Measurements from ENCODE around the gene EIF4E.
"Not testable (repeated sequence)": the region's sequence is repeated elsewhere in the genome, so short reads cannot be mapped to it uniquely, and the experiment has no call there.

Gene EIF4E, protein sequence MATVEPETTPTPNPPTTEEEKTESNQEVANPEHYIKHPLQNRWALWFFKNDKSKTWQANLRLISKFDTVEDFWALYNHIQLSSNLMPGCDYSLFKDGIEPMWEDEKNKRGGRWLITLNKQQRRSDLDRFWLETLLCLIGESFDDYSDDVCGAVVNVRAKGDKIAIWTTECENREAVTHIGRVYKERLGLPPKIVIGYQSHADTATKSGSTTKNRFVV

DNA sequence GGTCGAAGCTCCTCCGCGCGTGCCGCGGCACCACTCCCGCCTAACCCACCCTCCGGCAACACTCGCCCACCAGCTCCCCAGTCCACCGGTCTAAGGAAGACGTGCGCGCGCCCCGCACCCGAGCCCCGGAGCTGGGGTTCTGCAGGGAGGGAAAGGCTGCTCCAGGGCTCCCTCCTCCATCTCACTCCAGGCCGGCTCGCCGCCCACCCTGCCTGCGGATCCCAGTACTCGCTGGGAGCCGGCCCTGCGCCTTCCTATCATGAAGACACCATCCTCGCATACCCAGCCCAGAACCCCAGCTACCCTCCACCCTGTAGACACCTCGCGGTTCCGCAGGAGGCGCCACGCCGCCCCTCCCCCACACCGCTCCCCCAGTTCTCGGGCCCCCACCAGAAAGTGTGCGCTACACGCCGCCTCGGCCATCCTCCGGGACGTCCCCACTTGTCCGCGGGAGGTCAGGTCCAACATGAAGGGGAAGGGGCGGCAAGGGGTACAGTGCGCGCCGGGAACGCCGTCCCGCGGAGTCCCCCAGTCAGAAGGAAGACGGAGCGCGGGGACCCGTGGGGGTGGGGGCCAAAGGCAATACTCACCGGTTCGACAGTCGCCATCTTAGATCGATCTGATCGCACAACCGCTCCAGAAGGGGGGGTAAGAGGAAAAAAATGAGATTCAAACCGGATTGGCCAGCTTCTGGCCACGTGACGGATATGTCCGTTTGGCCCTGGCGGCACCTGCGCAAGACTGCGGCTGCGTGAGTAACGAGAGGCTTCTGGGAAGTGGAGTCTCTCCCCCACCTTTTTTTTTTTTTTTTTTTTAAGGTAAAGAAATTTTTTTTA is at the start of gene EIF4E:
EIF4E (minus strand) TSS at position 629 of the 836 bp plus-strand sequence; CDS start at position 608, 21 bp downstream.
- DNase-seq (ENCODE audit: low read depth in 2 of 2): peak; percentile 89 to 96

DNA sequence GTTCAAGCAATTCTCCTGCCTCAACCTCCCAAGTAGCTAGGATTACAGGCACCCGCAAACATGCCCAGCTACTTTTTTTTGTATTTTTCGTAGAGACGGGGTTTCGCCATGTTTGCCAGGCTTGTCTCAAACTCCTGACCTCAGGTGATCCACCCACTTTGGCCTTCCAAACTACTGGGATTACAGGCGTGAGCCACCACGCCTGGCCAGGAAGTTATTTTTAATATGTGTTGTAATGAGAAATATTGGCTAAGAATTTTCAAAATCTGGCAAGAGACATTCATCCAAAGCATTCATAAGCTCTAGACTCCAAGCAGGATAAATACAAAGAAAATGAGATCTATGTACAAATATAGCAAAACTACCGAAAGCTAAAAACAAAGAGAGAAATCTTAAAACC is 48.6 kb upstream of the EIF4E start:
- DNase-seq (ENCODE audit: low read depth in 2 of 2): no peak

DNA sequence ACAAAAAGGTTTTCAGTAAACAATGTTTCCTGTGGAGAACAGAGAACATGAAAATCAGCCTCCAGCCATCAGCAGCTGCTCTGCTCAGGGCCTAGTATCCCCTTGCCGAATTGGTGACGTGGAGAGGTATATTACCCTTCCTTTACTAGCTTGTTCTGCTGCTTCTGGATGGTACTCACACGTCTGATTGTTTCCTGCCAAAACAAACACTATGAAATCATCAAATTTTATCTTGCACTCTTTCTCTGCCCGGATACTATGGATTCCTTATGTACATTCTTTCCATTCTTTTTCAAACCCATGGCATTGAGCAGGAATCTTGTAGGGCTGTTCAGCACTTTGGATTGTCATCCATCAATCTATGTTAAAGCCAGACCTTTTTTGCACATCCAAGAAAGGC is 47.8 kb upstream of the EIF4E start:
- DNase-seq (ENCODE audit: low read depth in 2 of 2): no peak

DNA sequence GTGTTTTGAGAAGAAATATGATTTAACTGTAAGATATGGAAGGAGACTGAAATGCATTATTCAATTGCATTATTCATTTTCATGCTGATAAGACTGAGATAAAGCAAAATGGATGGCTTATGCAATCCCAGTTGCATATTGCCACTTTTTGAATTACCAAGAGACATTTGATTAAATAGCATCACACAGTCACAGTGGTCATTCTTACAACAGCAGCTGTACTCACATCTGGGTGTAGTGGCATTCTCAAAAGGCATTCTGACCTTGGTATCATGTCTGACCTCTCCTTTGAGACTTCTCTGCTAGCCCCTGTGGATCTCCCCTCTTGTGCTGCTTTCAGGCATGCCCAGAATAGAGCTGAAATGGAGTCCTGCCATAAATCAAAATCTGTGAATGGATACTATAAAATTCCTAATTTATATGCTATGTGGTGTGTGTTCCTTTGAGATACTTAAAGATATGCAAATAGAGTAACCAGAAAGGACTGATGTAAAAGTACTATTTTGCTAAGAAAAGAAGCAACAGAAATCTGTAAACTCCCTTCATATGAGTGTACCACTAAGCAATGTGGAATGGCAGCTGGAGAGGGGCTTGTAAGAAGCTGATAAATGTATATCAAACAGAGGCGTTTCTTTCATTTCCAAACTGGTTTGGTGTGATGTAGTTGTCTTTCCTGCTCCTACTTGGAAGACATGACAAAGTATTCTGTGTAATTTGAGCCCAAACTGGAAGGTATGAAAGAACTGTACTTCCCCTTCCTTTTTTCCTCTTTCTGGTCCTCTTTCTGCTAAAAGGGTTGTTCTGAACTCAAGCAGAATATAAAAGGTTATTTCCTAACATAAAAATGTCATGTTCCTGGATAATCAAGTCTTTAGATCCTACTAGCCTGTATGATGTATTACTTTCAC is 41.2 kb upstream of the EIF4E start:
- DNase-seq (ENCODE audit: low read depth in 2 of 2): no peak

DNA sequence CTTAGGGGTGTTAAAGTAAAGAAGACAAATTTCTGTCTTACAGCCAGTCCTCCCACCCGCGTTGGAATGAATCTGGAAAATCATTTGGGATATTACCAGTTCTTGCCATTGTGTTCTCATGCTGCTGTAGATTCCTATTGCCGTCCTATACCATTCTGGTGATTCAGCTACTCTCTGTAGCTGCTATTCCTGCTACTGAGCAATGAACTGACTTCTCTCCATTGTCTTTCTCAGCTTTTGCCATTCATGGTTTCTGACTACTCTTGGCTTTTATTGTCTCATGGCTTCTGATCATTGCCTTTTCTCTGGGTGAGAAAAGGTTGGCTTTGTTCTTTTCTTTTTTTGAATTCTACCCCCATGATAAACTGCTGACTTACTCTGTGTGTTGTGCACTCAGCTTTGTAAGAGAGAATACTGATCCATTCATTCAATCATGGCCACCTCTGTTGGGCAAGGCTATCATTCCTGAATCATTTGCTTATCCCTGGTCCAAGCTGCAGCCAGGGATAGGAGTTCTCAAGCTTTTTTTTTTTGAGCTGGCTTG is 38.9 kb upstream of the EIF4E start:
- DNase-seq (ENCODE audit: low read depth in 2 of 2): no peak

DNA sequence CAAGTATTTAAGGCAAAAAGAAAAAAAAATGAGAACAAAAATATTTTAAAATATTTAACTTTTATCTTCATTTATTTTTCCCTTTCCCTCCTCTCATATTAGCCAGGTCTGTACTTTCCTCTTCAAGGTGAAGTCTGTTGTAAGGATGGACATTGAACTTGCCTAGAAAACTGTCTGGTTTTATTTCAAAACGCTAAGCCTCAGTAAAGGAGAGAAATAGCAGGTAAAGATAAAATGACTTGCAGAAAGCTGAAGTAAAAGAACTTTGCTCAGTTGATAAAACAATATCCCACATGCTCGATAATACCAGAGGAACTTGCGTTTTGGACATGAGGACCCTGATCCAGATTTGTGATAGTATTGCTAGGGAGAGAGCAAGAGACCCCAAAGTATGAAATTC is 38.0 kb upstream of the EIF4E start:
- no peak for DNase-seq (ENCODE audit: low read depth in 2 of 2)

DNA sequence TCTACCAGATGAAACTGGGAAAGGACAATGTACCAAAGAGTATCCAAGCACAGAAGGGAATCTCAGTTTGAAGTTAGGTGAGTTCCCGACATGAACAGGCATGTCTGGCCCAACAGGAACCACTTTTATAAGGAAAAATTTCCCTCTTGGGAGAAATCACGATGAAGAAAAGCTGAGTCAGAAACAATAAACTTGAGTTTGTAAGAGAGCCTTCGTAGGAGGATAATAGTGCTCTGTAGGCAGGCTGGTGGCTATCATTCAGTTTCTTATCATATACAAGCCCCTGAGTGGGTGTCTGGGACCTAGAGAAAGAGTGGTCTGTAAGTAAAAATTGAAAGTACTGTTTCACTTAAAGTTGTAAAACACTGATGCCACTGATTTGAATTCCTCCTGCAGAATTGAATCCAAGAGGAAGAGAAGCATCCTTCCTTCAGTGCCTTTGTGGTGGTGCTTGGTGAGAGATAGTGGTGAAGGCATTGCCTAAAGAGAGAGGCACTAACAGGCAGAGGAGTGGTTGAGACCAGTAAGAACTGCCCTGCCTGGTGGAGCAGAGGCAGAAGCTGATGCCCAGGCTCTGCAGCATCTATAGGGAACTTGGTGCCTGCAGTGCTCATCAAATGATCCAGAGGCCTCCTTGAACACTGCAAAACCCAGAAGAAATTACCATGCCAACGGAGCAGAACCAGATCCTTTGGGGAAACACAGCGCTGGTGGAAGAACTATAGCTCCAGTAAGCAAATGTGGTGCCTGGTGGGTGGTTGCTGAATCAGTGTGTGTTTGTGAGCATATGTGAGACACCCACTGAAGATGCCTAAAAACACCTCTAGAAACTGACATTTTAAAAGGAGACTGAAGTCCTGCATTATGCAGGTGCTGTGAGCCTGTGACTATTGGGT is 34.9 kb upstream of the EIF4E start:
- no peak for DNase-seq (ENCODE audit: low read depth in 2 of 2)

DNA sequence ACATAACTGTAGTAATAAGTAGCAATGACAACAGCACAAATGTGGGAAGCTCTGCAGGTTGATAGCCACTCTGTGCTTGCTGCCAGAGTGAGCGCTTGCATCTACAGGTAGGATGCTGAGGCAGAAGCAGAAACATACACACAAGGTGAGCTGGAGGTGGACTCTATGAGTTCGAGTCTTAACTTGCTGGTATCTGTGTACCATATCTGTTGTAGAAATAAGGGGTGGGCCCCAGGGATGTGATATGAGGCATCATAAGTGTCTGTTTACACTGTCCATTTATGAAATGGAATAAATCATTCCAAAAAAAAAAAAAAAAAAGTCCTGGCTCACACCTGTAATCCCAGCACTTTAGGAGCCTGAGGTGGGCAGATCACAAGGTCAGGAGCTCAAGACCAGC is 32.8 kb upstream of the EIF4E start:
- no peak for DNase-seq (ENCODE audit: low read depth in 2 of 2)

DNA sequence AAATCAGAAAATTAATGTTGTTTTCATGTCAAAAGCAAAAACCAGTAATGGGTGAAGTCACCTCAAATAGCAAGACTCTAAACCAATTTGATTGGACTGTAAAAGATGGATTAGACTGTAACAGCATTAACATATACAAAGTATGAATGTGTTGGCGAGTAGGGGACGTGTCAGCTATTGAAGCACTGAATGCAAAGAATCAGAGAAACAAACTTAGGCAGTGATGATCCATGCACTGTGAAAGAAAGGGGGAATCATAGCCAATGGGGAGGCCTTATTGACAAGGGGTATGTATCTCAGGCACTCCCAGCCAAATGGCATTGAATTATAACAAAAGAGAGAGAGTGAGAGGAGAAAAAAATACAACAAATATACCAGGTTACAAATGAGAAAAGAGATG is 30.5 kb upstream of the EIF4E start:
- no peak for DNase-seq (ENCODE audit: low read depth in 2 of 2)

DNA sequence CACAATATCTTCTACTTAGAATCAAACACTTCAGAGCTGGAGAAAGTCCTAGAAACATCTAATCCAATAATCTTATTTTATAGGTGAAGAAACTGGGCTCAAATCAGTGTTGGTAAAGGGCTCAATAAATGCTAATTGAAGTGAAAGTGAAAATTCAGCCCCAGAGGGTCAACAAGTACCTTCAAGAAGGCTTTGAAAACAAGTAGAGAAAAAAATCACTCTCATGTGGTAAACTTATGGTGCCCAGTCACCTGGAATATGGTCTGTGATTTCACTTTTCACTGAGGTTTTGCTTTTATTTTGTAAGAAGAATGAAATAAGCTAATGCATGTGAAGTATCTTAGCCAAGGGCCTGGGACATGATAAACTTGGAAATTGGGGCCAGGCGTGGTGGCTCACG is 29.1 kb upstream of the EIF4E start:
- no peak for DNase-seq (ENCODE audit: low read depth in 2 of 2)

DNA sequence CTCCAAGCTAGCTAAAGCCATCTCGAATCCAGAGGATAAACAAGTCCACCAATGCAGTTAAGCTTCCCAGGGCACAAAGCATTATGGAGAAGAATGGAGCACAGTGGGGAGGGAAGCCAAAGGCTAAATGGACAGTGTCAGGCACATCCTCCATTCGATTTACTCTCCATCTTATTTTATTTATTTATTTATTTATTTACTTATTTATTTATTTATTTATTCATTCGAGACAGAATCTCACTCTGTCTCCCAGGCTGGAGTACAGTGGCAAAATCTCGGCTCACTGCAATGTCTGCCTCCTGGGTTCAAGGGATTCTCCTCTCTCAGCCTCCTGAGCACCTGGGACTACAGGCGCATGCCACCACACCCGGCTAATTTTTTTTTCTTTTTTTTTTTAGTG is 26.3 kb upstream of the EIF4E start:
- no peak for DNase-seq (ENCODE audit: low read depth in 2 of 2)

DNA sequence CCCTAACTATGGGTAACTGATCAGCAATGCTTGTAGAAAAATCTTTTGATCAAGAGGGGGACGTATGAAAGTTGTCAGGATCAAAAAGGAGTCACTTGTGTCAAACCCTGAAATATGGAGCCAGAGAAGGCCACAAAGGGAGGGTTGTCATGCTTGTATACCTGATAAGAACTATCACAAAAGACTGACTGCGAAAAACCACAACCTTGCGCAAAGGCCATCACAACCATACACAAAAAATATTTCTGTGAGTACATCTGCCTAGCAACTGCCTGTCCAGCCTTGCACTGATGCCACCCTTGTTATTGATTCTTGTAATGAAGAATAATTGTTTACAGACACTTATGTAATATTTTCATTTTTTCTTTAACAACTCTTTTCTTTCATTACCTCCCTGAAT is 22.8 kb upstream of the EIF4E start:
- no peak for DNase-seq (ENCODE audit: low read depth in 2 of 2)

DNA sequence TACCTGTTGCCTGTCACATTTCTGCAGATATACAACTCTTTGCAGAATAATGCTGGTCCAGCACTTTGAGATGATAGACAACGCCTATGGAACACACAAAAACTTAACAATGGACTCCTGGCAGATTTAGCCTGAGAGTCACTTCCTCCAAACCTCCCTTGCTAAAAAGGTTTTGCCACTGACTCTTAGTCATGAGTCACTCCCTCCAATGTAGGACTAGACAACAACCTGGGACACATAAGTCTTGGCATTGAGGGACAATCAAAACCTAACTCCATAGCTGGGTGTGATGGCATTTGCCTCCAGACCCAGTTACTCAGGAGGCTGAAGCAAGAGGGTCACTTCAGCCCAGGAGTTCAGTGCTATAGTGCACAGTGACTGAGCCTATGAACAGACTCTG is 22.0 kb upstream of the EIF4E start:
- no peak for DNase-seq (ENCODE audit: low read depth in 2 of 2)

DNA sequence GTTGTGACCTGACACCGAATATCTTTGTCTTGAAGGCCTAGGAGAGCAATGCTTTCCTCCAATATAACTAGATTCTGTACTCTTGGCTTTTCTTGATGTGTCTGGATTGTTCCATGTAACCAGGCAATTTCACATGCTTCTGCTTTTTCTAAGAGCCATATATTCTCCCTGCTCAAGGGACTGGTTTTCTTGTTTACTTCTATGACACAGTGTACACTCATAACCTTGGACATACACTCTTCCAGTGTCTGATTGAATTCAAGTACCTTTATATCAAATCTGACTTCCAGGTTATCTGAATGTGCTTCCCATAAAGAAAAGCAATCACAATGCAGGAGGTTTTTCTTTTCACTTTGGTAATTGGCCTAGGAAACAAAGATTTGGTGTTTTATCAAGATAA is 17.4 kb upstream of the EIF4E start:
- DNase-seq (ENCODE audit: low read depth in 2 of 2): no peak

DNA sequence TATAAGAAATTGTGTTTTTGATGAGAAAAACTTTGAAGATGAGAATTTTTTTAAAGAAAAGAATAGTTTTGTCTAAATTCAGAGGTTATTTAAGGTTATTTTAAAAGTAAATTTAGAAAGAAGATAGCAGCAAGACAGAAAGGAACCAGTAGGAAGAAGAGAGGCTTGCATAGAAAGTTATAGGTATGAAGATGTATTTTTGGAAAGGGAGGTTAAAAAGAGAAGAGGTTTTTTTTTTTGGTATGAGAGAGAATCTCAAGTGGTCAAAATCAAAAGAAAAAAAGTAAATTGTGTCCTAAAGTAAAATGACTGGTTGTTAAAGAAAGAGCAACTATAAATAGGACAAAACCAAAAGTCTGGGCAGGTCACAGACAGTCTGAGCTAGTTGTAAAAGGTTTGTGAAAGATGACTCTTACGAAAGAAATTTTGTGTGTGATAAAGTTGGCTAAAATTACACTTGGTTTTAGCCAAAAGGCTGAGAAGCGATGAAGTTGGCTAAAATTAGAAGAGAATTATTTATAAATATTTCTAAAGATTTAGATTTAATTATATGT is 16.4 kb upstream of the EIF4E start:
- DNase-seq (ENCODE audit: low read depth in 2 of 2): no peak

DNA sequence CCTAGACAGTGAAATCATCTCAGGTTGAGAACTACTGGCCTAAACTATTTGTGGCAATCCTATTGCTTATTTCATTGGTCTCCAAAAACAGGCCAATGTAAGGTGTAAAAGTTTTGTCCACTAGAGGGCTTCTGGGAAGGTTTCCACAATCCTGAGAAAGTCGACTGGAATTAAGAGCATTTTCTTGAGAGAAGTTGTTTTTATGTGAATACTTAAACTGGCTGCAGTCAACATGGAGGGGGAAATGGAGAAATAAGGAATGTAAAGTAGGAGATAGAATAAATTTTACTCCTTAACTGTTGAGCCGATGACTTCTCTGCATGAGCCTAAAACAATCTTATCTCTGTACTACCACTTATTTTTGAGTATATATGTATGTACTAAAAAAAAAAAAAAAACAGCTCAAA is 11.0 kb upstream of the EIF4E start:
- no peak for DNase-seq (ENCODE audit: low read depth in 2 of 2)

DNA sequence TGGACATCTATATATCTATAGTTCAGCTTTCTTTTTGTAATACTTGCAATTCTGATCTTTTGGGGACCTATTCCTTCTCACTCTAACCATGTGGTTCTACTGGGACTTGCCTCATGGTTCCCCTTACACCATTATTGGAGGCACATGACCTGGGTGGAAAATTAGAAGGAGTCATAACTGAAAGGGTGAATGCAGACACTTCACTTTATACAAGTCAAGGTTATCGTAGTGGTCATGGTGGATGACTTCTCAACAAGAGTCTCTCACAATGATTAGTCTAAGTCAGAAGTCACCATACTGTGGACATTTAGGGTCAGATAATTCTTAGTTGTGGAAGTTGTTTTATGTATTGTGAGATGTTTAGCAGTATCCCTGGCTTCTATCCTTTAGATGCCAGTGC is 10.5 kb upstream of the EIF4E start:
- DNase-seq (ENCODE audit: low read depth in 2 of 2): no peak

DNA sequence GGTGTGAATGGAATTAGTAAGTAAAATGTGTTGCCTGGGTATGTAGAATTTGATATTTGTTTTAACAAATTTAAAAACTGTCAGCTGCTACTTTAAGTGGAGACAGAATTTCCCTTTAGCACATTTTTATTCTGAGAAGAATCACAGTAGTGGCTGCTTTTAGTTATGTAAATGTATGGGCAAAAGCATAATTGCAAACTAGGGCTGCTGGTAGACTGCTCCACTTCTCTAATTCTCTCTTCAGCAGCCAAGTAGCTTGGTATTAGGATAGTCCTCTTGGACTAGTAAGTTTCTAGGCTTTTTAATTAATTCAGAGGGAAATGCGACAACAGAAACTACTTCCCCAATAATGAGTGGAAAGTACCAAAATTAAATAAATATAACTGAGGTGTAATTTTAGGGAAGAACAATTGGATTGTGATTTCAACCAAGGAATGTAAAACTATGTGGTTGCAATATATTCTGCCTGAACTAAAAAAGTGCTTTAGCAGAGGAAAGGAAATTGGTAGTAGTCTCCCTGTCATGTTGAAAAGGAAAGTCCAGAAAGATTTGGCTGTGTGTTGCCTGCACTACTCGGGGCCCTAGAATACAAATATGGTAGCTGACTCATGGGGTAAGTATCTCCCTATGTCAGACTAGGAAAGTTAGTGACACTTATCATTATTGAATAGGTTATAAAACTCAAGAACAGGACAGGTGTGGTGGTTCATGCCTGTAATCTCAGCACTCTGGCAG is 9.2 kb upstream of the EIF4E start:
- DNase-seq (ENCODE audit: low read depth in 2 of 2): no peak

DNA sequence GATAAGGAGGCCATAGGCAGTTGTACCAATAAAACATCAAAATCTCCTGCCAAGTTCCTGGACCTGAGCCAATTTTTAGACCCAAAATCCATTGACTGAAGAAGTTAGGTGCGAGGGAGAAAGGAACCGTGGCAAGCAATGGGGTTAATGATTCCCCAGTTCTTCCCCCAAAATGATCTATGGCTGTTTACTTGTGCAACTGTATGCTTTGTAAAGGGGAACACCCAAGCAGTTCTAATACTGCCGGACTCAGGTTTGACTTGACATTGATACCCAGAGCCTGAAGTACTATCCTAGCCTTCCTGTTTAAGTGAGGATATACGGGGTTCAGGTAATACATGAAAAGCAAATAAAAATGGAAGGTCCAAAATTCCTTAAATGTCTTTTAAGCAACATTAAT is 6.7 kb upstream of the EIF4E start:
- no peak for DNase-seq (ENCODE audit: low read depth in 2 of 2)

DNA sequence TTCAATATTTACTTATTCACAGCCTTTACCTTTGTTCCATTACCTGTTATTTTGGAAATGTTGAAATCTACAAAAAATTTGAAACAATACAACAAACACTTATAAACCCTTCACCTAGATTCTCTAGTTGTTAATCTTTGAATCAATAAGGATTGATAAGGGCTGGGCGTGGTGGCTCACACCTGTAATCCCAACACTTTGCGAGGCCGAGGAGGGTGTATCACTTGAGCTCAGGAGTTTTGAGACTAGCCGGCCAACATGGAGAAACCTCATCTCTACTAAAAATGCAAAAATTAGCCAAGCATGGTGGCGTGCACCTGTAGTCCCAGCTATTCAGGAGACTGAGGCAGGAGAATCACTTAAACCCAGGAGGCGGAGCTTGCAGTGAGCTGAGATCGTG is 5.9 kb upstream of the EIF4E start:
- not testable (repeated sequence) for DNase-seq (ENCODE audit: low read depth in 2 of 2)
